HFF-Myc (cell line): ENCODE results near the gene NUP62.

Experiments
- DNase-seq: peaks from one replicate; pipeline ENCODE4 v3.0.0-alpha.2; 2011; ENCODE audit warnings: low read depth; ENCODE audit errors: extremely low read depth
- H3K4me3 ChIP-seq: replicated peaks from 2 replicates; pipeline ENCODE4 v1.5.1; 2011; ENCODE audit warnings: low read depth, mild to moderate bottlenecking, control low read depth, low read length
- CTCF ChIP-seq: IDR thresholded peaks from 2 replicates; pipeline ENCODE4 v1.5.1; 2012; ENCODE audit warnings: mild to moderate bottlenecking, low read depth, low read length, control low read depth; ENCODE audit errors: missing control alignments

NUP62 gene

GRCh38 chr19:49889687-49890348 lies 39.5 kb downstream of the NUP62 start:
- H3K4me3 ChIP-seq = no peak overlapping the region
- DNase-seq = no peak
- peak; percentile 66 for TF ChIP-seq CTCF

- DNase-seq = no peak
- no peak for TF ChIP-seq CTCF
- H3K4me3 ChIP-seq = no peak overlapping the region
Measured at GRCh38 chr19:49889038-49889686, 40.1 kb downstream of the NUP62 start.

- no peak for TF ChIP-seq CTCF
- DNase-seq = no peak
- no peak overlapping the region for H3K4me3 ChIP-seq
Measured at GRCh38 chr19:49888510-49888824, 40.8 kb downstream of the NUP62 start.

GRCh38 chr19:49887665-49888509 lies 41.4 kb downstream of the NUP62 start:
- no peak overlapping the region for H3K4me3 ChIP-seq
- DNase-seq = no peak
- no peak for TF ChIP-seq CTCF

GRCh38 chr19:49887037-49887664 lies 42.2 kb downstream of the NUP62 start:
- no peak overlapping the region for H3K4me3 ChIP-seq
- no peak for DNase-seq
- TF ChIP-seq CTCF = no peak

- no peak for DNase-seq
- no peak for TF ChIP-seq CTCF
- H3K4me3 ChIP-seq = no peak overlapping the region
Measured at GRCh38 chr19:49884760-49885159, 44.5 kb downstream of the NUP62 start.
